DND-41 (cell line): ENCODE data around the gene FZD4.
"Not testable (repeated sequence)": the region's sequence is repeated elsewhere in the genome, so short reads cannot be mapped to it uniquely, and the experiment has no call there.

Experiments
- ATAC-seq: fragments of 200-7000 bp; cut with Tn5 transposase; 3 replicates; pipeline ENCODE4 v1.9.1; 2021; ENCODE audit warnings: low read depth; ENCODE audit not compliant: insufficient read depth
- DNase-seq: peaks from one replicate; pipeline ENCODE4 v3.0.0-alpha.2; 2020
- H2AFZ ChIP-seq: 2 replicates; pipeline ENCODE4 v1.6.0; 2012; ENCODE audit warnings: low read depth, low read length
- H3K27ac ChIP-seq: 2 replicates; pipeline ENCODE4 v1.5.1; 2012; ENCODE audit warnings: low read length, inconsistent platforms
- H3K27me3 ChIP-seq: fragments of 200-600 bp; sonication (generic); 2 replicates; pipeline ENCODE4 v1.6.0; 2012; ENCODE audit warnings: low read length, mild to moderate bottlenecking, inconsistent platforms; ENCODE audit not compliant: insufficient read depth, poor library complexity
- H3K36me3 ChIP-seq: 2 replicates; pipeline ENCODE4 v1.5.1; 2012; ENCODE audit warnings: low read length, inconsistent platforms; ENCODE audit not compliant: insufficient read depth
- H3K4me1 ChIP-seq: 2 replicates; pipeline ENCODE4 v1.5.1; 2012; ENCODE audit warnings: mild to moderate bottlenecking, low read length; ENCODE audit not compliant: insufficient read depth
- H3K4me2 ChIP-seq: 2 replicates; pipeline ENCODE4 v1.6.0; 2012; ENCODE audit warnings: mild to moderate bottlenecking, moderate library complexity, low read length, inconsistent platforms; ENCODE audit not compliant: insufficient read depth
- H3K4me3 ChIP-seq, 2 experiments: fragments of 200-600 bp in 1 of 2; shearing (Covaris generic) in 1 of 2; 2 replicates each; pipeline ENCODE4 v1.5.1; 2012 to 2016; ENCODE audit warnings: inconsistent platforms in 2 of 2, low read length in 2 of 2, mild to moderate bottlenecking in 2 of 2, low read depth in 1 of 2, moderate library complexity in 1 of 2
- H3K79me2 ChIP-seq: 2 replicates; pipeline ENCODE4 v1.6.0; 2012; ENCODE audit warnings: low read length, inconsistent platforms; ENCODE audit not compliant: insufficient read depth
- H3K9ac ChIP-seq: 2 replicates; pipeline ENCODE4 v1.6.0; 2012; ENCODE audit warnings: low read depth, mild to moderate bottlenecking, inconsistent platforms, low read length, moderate library complexity
- H3K9me3 ChIP-seq: 2 replicates; pipeline ENCODE4 v1.5.1; 2012; ENCODE audit warnings: low read length, moderate library complexity, mild to moderate bottlenecking, inconsistent platforms; ENCODE audit not compliant: insufficient read depth, severe bottlenecking
- H4K20me1 ChIP-seq: 2 replicates; pipeline ENCODE4 v1.6.0; 2012; ENCODE audit warnings: low read length; ENCODE audit not compliant: insufficient read depth
- EZH2 ChIP-seq: IDR thresholded peaks from 3 replicates; pipeline ENCODE4 v1.6.1; 2012; ENCODE audit warnings: borderline replicate concordance, low read depth, mild to moderate bottlenecking, moderate library complexity, low read length, inconsistent platforms; ENCODE audit not compliant: severe bottlenecking
- TF ChIP-seq, protein P1 (sequence below): IDR thresholded peaks from 2 replicates; pipeline ENCODE4 v1.5.1; 2012; ENCODE audit warnings: borderline replicate concordance, low read length, moderate library complexity, mild to moderate bottlenecking; ENCODE audit not compliant: poor library complexity, severe bottlenecking; ENCODE audit errors: extremely low read depth

Gene FZD4

DNA sequence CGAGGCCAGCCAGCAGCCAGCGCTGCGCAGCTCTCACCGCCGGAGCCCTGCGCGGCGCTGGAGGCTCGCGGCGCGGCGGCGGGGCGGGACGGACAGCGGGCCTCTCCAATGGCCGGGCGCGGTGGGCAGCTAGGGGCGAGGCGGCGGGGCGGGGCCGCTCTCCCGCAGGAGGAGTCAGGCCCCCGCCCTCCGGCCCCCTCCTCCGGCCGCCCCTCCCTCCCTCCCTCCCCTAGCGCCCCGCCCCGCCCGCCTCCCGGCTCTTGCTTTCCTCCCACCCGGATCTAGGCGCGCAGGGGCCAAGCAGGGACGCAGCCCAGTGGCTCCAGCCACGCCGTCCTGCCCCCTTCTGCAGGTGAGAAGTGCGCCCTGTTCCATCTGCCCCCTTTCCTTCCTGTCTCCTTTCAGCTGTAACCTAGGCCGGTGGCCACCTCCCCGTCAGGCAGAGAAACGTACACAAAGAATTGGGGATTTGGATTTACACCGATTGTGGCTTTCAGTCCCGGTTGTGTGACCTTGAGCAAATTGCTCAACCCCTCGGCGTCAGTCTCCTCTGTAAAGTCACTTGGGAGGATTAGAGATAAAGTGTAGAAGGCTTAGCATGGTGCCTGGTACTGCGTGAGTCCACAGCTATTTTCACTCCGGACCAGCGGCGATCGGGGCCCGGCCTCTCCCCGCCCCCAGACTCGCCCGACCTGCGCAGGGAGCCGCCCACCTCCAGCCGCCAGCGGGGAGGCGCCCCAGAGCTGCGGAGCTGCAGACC is at the start of gene FZD4:
FZD4 (minus strand) TSS at position 35 of the 760 bp plus-strand sequence. CDS start 310 bp downstream, outside the sequence.
- H4K20me1 ChIP-seq: no peaks in the 10 kb centered on the region
- H3K9ac ChIP-seq: no peak within 1 kb of the TSS
- no peak for TF ChIP-seq EZH2
- TF ChIP-seq, protein P1, sequence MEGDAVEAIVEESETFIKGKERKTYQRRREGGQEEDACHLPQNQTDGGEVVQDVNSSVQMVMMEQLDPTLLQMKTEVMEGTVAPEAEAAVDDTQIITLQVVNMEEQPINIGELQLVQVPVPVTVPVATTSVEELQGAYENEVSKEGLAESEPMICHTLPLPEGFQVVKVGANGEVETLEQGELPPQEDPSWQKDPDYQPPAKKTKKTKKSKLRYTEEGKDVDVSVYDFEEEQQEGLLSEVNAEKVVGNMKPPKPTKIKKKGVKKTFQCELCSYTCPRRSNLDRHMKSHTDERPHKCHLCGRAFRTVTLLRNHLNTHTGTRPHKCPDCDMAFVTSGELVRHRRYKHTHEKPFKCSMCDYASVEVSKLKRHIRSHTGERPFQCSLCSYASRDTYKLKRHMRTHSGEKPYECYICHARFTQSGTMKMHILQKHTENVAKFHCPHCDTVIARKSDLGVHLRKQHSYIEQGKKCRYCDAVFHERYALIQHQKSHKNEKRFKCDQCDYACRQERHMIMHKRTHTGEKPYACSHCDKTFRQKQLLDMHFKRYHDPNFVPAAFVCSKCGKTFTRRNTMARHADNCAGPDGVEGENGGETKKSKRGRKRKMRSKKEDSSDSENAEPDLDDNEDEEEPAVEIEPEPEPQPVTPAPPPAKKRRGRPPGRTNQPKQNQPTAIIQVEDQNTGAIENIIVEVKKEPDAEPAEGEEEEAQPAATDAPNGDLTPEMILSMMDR: no peak
- no peaks in the 10 kb centered on the region for H3K79me2 ChIP-seq
- H3K27me3 ChIP-seq: peaks cover 16% of the 10 kb centered on the region
- H3K4me2 ChIP-seq: no peak within 1 kb of the TSS
- no peak within 1 kb of the TSS for H3K4me3 ChIP-seq
- ATAC-seq (no peak), DNase-seq (no peak)
- H3K27ac ChIP-seq: no peak within 1 kb of the TSS
- H3K36me3 ChIP-seq: no peaks in the 10 kb centered on the region
- no peaks in the 10 kb centered on the region for H3K9me3 ChIP-seq
- no peaks in the 10 kb centered on the region for H3K4me1 ChIP-seq
- H2AFZ ChIP-seq: no peak within 1 kb of the TSS

DNA sequence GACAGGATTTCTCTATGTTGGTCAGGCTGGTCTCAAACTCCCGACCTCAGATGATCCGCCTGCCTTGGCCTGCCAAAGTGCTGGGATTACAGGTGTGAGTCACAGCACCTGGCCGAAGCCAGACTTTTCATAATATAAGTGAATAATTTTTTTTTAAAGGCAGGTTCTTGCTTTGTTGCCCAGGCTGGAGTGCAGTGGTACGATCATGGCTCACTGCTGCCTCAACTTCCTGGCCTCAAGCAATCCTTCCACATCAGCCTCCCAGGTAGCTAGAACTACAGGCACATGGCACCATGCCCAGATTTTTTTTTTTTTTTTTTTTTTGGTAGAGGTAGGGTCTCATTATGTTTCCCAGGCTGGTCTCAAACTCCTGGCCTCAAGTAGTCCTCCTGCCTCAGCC is 49.1 kb upstream of the FZD4 start:
- not testable (repeated sequence) for H4K20me1 ChIP-seq, H3K4me2 ChIP-seq, H3K9me3 ChIP-seq, ATAC-seq, H3K36me3 ChIP-seq, H3K27ac ChIP-seq, H3K27me3 ChIP-seq, H3K9ac ChIP-seq, H2AFZ ChIP-seq, H3K79me2 ChIP-seq, DNase-seq, H3K4me1 ChIP-seq, H3K4me3 ChIP-seq

DNA sequence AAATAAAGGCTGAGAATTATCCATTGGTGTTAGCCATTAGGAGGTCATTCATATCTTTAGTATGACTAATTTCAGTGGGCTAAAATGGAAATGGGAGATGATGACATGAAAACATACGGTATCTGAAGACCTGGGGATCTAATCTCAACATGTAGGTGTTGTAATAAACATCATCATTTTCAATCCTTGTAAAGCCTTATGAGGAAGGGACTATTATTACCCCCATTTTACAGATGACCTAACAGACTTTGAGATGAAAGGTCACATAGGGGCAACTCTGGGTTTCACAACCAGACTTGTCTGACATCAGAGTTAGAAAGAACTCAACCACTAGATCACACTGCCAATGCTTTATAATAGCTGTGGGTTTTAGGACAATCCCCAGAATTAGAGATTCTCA is 47.7 kb upstream of the FZD4 start:
- no peaks in the 10 kb centered on the region for H3K4me1 ChIP-seq
- no peak overlapping the region for H3K9ac ChIP-seq
- no peaks in the 10 kb centered on the region for H4K20me1 ChIP-seq
- ATAC-seq (no peak), DNase-seq (no peak)
- H3K27ac ChIP-seq: no peak overlapping the region
- H3K79me2 ChIP-seq: no peaks in the 10 kb centered on the region
- no peak for TF ChIP-seq EZH2
- TF ChIP-seq, protein P1: no peak
- no peaks in the 10 kb centered on the region for H3K27me3 ChIP-seq
- no peaks in the 10 kb centered on the region for H3K9me3 ChIP-seq
- H3K4me3 ChIP-seq: no peak overlapping the region
- H3K4me2 ChIP-seq: no peak overlapping the region
- H2AFZ ChIP-seq: no peak overlapping the region
- no peaks in the 10 kb centered on the region for H3K36me3 ChIP-seq

GRCh38 chr11:86999859-87000753 is 44.9 kb upstream of the FZD4 start:
- Histone ChIP-seq H4K20me1 (no peaks in the 10 kb centered on the region), H3K27ac (no peak overlapping the region), H2AFZ (no peak overlapping the region), H3K79me2 (no peaks in the 10 kb centered on the region), H3K4me1 (no peaks in the 10 kb centered on the region), H3K9ac (no peak overlapping the region), H3K9me3 (no peaks in the 10 kb centered on the region), H3K4me3 (no peak overlapping the region), H3K4me2 (no peak overlapping the region), H3K27me3 (no peaks in the 10 kb centered on the region), H3K36me3 (no peaks in the 10 kb centered on the region)
- no peak for DNase-seq
- no peak for ATAC-seq
- no peak for TF ChIP-seq EZH2
- TF ChIP-seq, protein P1: no peak
